PFSK-1 (cell line): Measurements from ENCODE around the gene SEMA3D.

Experiments
- FOXP2 ChIP-seq: optimal IDR thresholded peaks from 2 replicates; pipeline ENCODE3; 2011; ENCODE audit warnings: borderline replicate concordance, control low read depth, inconsistent platforms; ENCODE audit not compliant: insufficient read depth; ENCODE audit errors: extremely low read length, extremely low read depth
- POLR2AphosphoS5 ChIP-seq: IDR thresholded peaks from 2 replicates; pipeline ENCODE4 v1.6.1; 2012; ENCODE audit warnings: low read depth, mild to moderate bottlenecking, control low read depth, low read length, moderate library complexity
- SIN3A ChIP-seq: IDR thresholded peaks from 2 replicates; pipeline ENCODE4 v1.6.1; 2012; ENCODE audit warnings: mild to moderate bottlenecking, low read length, moderate library complexity, borderline replicate concordance; ENCODE audit not compliant: insufficient read depth
- TAF1 ChIP-seq: IDR thresholded peaks from 2 replicates; pipeline ENCODE4 v1.6.1; 2012; ENCODE audit warnings: low read length, control low read depth, borderline replicate concordance; ENCODE audit not compliant: insufficient read depth
- TF ChIP-seq, protein P1 (sequence below), 2 experiments: IDR thresholded peaks; 2 replicates each; pipeline versions ENCODE4 v1.6.1 to v1.8.0; 2011 to 2012; ENCODE audit warnings: low read depth in 2 of 2, low read length in 2 of 2, control low read depth in 1 of 2, inconsistent platforms in 1 of 2, mild to moderate bottlenecking in 1 of 2, moderate library complexity in 1 of 2; ENCODE audit not compliant: insufficient read depth in 1 of 2

SEMA3D gene

GRCh38 chr7:85067371-85067770 is 119.5 kb downstream of the SEMA3D start:
- TF ChIP-seq, protein P1, sequence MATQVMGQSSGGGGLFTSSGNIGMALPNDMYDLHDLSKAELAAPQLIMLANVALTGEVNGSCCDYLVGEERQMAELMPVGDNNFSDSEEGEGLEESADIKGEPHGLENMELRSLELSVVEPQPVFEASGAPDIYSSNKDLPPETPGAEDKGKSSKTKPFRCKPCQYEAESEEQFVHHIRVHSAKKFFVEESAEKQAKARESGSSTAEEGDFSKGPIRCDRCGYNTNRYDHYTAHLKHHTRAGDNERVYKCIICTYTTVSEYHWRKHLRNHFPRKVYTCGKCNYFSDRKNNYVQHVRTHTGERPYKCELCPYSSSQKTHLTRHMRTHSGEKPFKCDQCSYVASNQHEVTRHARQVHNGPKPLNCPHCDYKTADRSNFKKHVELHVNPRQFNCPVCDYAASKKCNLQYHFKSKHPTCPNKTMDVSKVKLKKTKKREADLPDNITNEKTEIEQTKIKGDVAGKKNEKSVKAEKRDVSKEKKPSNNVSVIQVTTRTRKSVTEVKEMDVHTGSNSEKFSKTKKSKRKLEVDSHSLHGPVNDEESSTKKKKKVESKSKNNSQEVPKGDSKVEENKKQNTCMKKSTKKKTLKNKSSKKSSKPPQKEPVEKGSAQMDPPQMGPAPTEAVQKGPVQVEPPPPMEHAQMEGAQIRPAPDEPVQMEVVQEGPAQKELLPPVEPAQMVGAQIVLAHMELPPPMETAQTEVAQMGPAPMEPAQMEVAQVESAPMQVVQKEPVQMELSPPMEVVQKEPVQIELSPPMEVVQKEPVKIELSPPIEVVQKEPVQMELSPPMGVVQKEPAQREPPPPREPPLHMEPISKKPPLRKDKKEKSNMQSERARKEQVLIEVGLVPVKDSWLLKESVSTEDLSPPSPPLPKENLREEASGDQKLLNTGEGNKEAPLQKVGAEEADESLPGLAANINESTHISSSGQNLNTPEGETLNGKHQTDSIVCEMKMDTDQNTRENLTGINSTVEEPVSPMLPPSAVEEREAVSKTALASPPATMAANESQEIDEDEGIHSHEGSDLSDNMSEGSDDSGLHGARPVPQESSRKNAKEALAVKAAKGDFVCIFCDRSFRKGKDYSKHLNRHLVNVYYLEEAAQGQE (IDR thresholded peaks at IDR 0.05; ENCODE audit: insufficient read depth in 1 of 2, low read depth in 2 of 2, low read length in 2 of 2): no peak
- no peak for TF ChIP-seq TAF1
- TF ChIP-seq SIN3A: no peak
- no peak for TF ChIP-seq POLR2AphosphoS5
- no peak for TF ChIP-seq FOXP2

GRCh38 chr7:85065888-85066485 is 120.9 kb downstream of the SEMA3D start:
- TF ChIP-seq SIN3A (no peak), FOXP2 (no peak), TAF1 (no peak), POLR2AphosphoS5 (no peak)
- TF ChIP-seq, protein P1 (IDR thresholded peaks at IDR 0.05; ENCODE audit: insufficient read depth in 1 of 2, low read depth in 2 of 2, low read length in 2 of 2): no peak

- TF ChIP-seq FOXP2 (no peak), TAF1 (no peak), POLR2AphosphoS5 (no peak), SIN3A (no peak)
- TF ChIP-seq, protein P1 (IDR thresholded peaks at IDR 0.05; ENCODE audit: insufficient read depth in 1 of 2, low read depth in 2 of 2, low read length in 2 of 2): no peak
These were observed 121.5 kb downstream of the SEMA3D start for GRCh38 chr7:85065306-85065705.

GRCh38 chr7:85062651-85063050 is 124.2 kb downstream of the SEMA3D start:
- TF ChIP-seq, protein P1 (IDR thresholded peaks at IDR 0.05; ENCODE audit: insufficient read depth in 1 of 2, low read depth in 2 of 2, low read length in 2 of 2): no peak
- no peak for TF ChIP-seq FOXP2
- no peak for TF ChIP-seq POLR2AphosphoS5
- TF ChIP-seq TAF1: no peak
- TF ChIP-seq SIN3A: no peak
